Brain microvascular endothelial cell (primary cell): ENCODE results near the gene CTNS.
A peak's percentile ranks its signal among the peaks of the same experiment; 100 is the strongest.

ENCODE experiments used
- DNase-seq: peaks from one replicate; pipeline ENCODE4 v3.0.0-alpha.2; 2020
- H3K27ac ChIP-seq: fragments of 250-450 bp; sonication (Bioruptor Pico); 2 replicates; pipeline ENCODE4 v1.5.1; 2020; ENCODE audit warnings: mild to moderate bottlenecking, moderate library complexity
- H3K27me3 ChIP-seq: fragments of 250-450 bp; sonication (Bioruptor Pico); replicated peaks from 2 replicates; pipeline ENCODE4 v1.5.1; 2020; ENCODE audit warnings: mild to moderate bottlenecking
- H3K36me3 ChIP-seq: fragments of 250-450 bp; sonication (Bioruptor Pico); replicated peaks from 2 replicates; pipeline ENCODE4 v1.5.1; 2020; ENCODE audit warnings: mild to moderate bottlenecking
- H3K4me3 ChIP-seq: 2 replicates; pipeline ENCODE4 v1.5.1; 2011; ENCODE audit warnings: low read depth, mild to moderate bottlenecking, control low read depth, low read length, moderate library complexity
- in situ Hi-C: cut with HindIII; loops from 2 replicates; pipeline ENCODE4 v1.10.0; 2017; ENCODE audit warnings: low sequenced_read_pairs, low pct_ligation_motif_present
- TF ChIP-seq, protein P1 (sequence below): IDR thresholded peaks from 2 replicates; pipeline ENCODE4 v1.5.1; 2011; ENCODE audit warnings: low read depth, mild to moderate bottlenecking, moderate library complexity, low read length, control low read depth, inconsistent platforms; ENCODE audit errors: missing control alignments

Gene CTNS

DNA sequence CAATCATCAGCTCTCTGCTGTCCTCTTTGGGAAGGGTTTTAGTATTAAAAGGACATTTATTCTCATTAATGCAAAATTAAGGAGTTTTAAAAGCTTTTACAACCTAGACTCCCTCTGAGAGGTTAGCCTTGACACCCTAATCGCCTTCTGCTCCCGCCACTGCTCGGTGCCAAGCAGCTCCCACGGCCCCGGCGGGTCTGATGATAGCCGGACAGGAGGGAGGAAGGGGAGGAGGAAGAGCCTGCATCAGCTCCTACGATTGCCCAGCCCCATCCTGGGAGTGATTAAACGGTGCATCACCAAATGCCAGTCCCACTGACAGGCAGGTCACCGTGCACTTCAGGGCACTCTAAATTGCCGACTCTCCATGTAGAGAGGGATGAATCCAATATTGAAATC, 8.8 kb upstream of the CTNS start:
- no peak overlapping the region for H3K4me3 ChIP-seq
- TF ChIP-seq, protein P1, sequence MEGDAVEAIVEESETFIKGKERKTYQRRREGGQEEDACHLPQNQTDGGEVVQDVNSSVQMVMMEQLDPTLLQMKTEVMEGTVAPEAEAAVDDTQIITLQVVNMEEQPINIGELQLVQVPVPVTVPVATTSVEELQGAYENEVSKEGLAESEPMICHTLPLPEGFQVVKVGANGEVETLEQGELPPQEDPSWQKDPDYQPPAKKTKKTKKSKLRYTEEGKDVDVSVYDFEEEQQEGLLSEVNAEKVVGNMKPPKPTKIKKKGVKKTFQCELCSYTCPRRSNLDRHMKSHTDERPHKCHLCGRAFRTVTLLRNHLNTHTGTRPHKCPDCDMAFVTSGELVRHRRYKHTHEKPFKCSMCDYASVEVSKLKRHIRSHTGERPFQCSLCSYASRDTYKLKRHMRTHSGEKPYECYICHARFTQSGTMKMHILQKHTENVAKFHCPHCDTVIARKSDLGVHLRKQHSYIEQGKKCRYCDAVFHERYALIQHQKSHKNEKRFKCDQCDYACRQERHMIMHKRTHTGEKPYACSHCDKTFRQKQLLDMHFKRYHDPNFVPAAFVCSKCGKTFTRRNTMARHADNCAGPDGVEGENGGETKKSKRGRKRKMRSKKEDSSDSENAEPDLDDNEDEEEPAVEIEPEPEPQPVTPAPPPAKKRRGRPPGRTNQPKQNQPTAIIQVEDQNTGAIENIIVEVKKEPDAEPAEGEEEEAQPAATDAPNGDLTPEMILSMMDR: no peak
- peaks cover 32% of the 10 kb centered on the region for H3K36me3 ChIP-seq
- in situ Hi-C loops: no loop called here
- no peak for DNase-seq
- no peak overlapping the region for H3K27ac ChIP-seq
- no peaks in the 10 kb centered on the region for H3K27me3 ChIP-seq

DNA sequence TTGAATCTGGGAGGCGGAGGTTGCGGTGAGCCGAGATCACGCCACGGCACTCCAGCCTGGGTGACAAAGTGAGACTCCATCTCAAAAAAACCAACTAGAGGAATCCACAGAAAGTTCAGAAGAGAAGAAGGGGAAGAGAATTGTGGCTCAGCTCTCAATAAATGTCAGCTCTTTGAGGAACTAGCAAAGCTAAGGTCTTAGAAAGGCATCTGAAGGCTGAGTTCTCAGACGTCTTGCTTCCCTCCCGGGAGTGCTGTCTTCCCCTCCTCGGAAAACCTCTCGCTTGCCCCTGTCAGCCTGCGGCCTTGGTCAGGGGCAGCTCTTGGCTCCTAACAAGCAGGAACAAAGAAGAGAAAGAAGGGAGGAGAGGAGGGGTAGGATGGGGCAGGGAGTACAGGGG, 5.8 kb upstream of the CTNS start:
- Histone ChIP-seq H3K27me3 (no peaks in the 10 kb centered on the region), H3K4me3 (no peak overlapping the region), H3K36me3 (peaks cover 20% of the 10 kb centered on the region), H3K27ac (no peak overlapping the region)
- TF ChIP-seq, protein P1: no peak
- DNase-seq: no peak
- in situ Hi-C loops: no loop called here

DNA sequence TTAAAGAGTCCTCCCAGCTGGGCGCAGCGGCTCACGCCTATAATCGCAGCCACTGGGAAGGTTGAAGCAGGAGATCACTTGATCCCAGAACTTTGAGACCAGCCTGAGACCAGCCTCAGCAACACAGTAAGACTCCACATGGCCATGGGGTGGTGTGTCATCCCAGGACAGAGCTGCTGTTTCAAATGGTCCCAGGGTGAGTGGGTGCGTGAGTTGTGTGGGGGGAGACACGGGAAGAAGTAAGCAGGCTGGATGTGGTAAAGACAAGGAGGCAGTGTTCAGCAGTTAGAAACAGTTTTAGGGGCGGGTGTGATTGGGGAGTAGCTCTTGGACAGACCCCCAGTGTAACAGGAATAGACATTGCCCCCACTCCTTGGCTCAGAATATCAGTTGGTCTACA, 4.3 kb upstream of the CTNS start:
- Histone ChIP-seq H3K36me3 (peaks cover 17% of the 10 kb centered on the region), H3K27me3 (no peaks in the 10 kb centered on the region), H3K27ac (no peak overlapping the region), H3K4me3 (no peak overlapping the region)
- in situ Hi-C loops: no loop called here
- TF ChIP-seq, protein P1: no peak
- DNase-seq: no peak

DNA sequence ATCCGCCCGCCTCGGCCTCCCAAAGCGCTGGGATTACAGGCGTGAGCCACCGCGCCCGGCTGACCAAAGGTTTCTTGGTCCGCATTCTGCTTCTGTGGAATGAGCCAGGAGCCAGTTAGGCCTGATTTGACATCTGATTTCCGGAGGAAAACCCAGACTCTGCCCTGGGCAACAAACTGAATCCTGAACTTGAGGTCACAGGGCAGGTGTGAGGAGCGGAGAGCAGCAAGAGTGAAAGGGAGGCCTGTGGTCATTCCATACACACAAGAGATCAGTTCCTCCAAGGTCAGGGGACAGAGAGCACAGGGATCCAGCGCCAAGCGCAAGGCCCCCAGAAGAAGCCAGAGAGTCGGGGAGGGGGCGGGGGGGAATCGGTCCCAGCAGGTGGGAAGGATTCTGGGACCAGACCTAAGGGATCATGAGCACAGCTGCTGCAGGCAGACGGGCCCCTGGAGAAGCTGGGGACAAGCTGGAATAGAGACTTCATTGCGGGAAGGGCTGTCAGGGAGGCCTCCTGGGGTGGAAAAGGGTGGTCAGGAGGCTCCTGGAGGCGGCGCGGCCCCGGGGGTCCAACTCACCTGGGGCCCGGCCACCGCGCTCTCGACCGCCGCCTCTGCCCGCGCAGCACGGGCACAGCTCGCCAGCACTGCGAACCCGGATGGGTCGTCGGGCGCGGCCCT, 946 bp upstream of the CTNS start:
- H3K36me3 ChIP-seq: no peaks in the 10 kb centered on the region
- peak overlapping the region; percentile 86 for H3K4me3 ChIP-seq
- in situ Hi-C loops: no loop called here
- DNase-seq: no peak
- no peaks in the 10 kb centered on the region for H3K27me3 ChIP-seq
- H3K27ac ChIP-seq: no peak overlapping the region
- TF ChIP-seq, protein P1: no peak

DNA sequence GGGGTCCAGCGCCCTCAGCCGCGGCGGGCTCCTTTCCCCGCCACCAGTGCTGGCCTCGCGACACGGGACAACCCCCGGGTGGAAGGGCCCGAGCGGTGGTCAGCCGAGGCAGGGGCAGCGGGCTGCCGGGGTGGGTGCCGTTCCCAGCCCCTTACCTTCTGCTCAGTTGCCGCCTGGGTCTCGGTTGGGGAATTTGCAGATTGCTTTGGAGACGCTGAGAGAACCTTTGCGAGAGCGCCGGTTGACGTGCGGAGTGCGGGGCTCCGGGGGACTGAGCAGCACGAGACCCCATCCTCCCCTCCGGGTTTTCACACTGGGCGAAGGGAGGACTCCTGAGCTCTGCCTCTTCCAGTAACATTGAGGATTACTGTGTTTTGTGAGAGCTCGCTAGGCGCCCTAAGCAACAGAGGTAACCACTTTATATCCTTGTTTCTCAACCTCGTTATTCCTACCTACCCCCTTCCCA, 381 bp downstream of the CTNS start:
- Histone ChIP-seq H3K27ac (peak overlapping the region; percentile 98), H3K27me3 (no peaks in the 10 kb centered on the region), H3K36me3 (no peaks in the 10 kb centered on the region), H3K4me3 (peak overlapping the region; percentile 86)
- DNase-seq: no peak
- in situ Hi-C loops: no loop called here
- TF ChIP-seq, protein P1: no peak

DNA sequence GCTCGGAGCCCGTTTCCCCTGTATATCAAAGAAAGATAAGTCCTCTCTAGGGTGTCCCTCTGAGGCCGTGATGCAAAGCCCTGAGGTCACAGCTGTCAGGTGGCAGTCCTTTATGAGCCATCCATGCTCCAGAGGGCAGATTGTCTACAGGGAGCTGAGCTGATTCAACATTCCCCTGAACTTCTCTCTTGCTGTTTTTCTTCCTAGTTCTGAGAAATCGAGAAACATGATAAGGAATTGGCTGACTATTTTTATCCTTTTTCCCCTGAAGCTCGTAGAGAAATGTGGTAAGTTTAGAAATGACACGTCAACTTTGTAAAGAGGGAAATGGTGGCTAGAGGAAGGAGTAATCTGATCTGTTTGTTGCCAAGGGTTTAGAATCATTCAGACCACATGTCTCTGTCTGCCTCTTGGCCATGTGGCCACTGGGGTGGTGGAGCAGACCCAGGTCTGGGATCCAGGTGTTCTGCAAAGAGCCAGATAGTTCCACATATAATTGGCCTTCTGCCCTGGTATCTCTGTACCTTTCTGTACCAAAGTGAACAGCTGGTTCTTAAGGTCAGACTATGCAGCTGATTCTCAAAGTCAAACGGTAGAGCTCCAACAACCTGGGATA, 3.5 kb downstream of the CTNS start:
- TF ChIP-seq, protein P1: no peak
- in situ Hi-C loops: no loop called here
- Histone ChIP-seq H3K27me3 (no peaks in the 10 kb centered on the region), H3K4me3 (no peak overlapping the region), H3K27ac (peak overlapping the region; percentile 79), H3K36me3 (peaks cover 4% of the 10 kb centered on the region)
- peak; percentile 57 for DNase-seq
